ENCODE measurements around the gene TCEAL3. TPM values are rescaled to one million over a fixed set of nuclear protein-coding genes. Genes with fewer than 3 reads are reported as not detected.

TCEAL3 gene
- total RNA-seq, 2 experiments from 2014 or later, result 0.19 to 4.0 TPM

DNA sequence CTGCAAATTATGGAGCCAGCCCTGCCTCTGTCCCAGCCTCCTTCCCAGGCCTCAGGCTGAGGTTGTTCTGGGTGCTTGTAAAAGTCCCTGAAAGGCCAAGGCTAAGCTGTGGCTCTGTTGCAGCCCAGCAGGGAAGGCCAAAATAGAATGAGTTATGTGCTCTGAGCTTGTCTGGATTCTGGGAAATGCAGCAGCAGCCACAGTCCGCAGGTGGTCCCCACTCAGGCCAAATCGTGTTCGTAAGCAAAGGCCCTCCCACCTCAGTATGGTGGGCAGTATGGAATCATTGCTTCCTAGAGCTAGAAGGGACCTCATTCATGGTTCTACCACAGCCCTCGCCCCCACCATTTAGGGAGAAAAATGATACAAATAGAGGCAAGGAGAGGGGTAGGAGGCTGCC, 16.3 kb downstream of the TCEAL3 start:
- H4K20me1 ChIP-seq (ENCODE audit: insufficient read depth, low read length), result no peaks in the 10 kb centered on the region
- no peak for TF ChIP-seq EZH2phosphoT487 (IDR thresholded peaks at IDR 0.05; ENCODE audit: borderline replicate concordance, low read depth, low read length)
- no peak for TF ChIP-seq CTCF (conservative IDR thresholded peaks at IDR 0.05; ENCODE audit: low read length)

DNA sequence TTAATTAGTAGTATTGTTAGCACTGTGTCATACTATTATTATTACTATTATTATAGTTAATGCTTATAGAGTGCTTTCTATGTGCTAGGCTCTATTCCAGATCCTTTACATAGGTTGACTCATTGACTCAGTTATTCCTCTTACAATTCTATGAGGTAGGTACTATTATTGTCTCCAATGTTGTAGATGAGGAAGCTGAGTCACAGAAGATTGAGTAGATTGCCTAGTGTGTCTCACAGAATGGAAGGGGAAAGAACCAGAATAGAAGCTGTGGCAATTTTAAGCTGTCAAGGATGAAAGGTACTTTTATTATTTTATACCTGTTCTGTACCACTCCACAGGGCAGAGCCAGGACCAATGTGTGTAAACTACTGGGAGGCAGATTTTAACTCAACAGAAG, 19.1 kb downstream of the TCEAL3 start:
- no peak overlapping the region for H3K4me2 ChIP-seq (ENCODE audit: low read length)
- no peaks in the 10 kb centered on the region for H3K9me2 ChIP-seq (ENCODE audit: insufficient read depth, low read length)
- H2AFZ ChIP-seq (ENCODE audit: low read length), result no peak overlapping the region
- no peak overlapping the region for H3K27ac ChIP-seq (ENCODE audit: low read depth, low read length, poor library complexity, severe bottlenecking)
- CTCF ChIA-PET (ENCODE audit: unreplicated experiment), result no interaction called here
- H3K9me3 ChIP-seq (ENCODE audit: low read length), result no peaks in the 10 kb centered on the region
- POLR2A ChIA-PET, result no interaction called here
- no peak for DNase-seq (ENCODE audit: low spot score)
- intact Hi-C loops (cut with micrococcal nuclease; ENCODE audit: unreplicated experiment), result no loop called here
- H3K4me1 ChIP-seq (ENCODE audit: insufficient read depth, low read length, poor library complexity, severe bottlenecking), result peaks cover 21% of the 10 kb centered on the region
- BruUV-seq (replicated peaks), result no TSS peak
- no peaks in the 10 kb centered on the region for H3K36me3 ChIP-seq (ENCODE audit: insufficient read depth, low read length)
- H4K20me1 ChIP-seq (ENCODE audit: insufficient read depth, low read length), result no peaks in the 10 kb centered on the region
- H3K4me3 ChIP-seq (ENCODE audit: low read depth, low read length, poor library complexity, severe bottlenecking), result no peak overlapping the region
- no peaks in the 10 kb centered on the region for H3K79me2 ChIP-seq (ENCODE audit: insufficient read depth, low read depth, low read length)
- TF ChIP-seq EZH2phosphoT487 (IDR thresholded peaks at IDR 0.05; ENCODE audit: borderline replicate concordance, low read depth, low read length) (no peak), CTCF (conservative IDR thresholded peaks at IDR 0.05; ENCODE audit: low read length) (no peak)

More for the DNA sequence above, 16.3 kb downstream of the TCEAL3 start:
- H3K79me2 ChIP-seq (ENCODE audit: insufficient read depth, low read depth, low read length), result no peaks in the 10 kb centered on the region
- ChIA-PET POLR2A (no interaction called here), CTCF (ENCODE audit: unreplicated experiment) (no interaction called here)
- H3K9me3 ChIP-seq (ENCODE audit: low read length), result no peaks in the 10 kb centered on the region
- no peak for DNase-seq (ENCODE audit: low spot score)
- intact Hi-C loops (cut with micrococcal nuclease; ENCODE audit: unreplicated experiment), result no loop called here
- H3K27ac ChIP-seq (ENCODE audit: low read depth, low read length, poor library complexity, severe bottlenecking), result no peak overlapping the region
- no peaks in the 10 kb centered on the region for H3K36me3 ChIP-seq (ENCODE audit: insufficient read depth, low read length)
- no peak overlapping the region for H3K4me2 ChIP-seq (ENCODE audit: low read length)
- H2AFZ ChIP-seq (ENCODE audit: low read length), result no peak overlapping the region
- no peak overlapping the region for H3K4me3 ChIP-seq (ENCODE audit: low read depth, low read length, poor library complexity, severe bottlenecking)
- peaks cover 11% of the 10 kb centered on the region for H3K4me1 ChIP-seq (ENCODE audit: insufficient read depth, low read length, poor library complexity, severe bottlenecking)
- BruUV-seq (replicated peaks), result no TSS peak
- H3K9me2 ChIP-seq (ENCODE audit: insufficient read depth, low read length), result no peaks in the 10 kb centered on the region

- TF ChIP-seq CTCF (conservative IDR thresholded peaks at IDR 0.05; ENCODE audit: low read length) (no peak), EZH2phosphoT487 (IDR thresholded peaks at IDR 0.05; ENCODE audit: borderline replicate concordance, low read depth, low read length) (no peak)
- H3K36me3 ChIP-seq (ENCODE audit: insufficient read depth, low read length), result no peaks in the 10 kb centered on the region
- peak within 1 kb of the TSS; percentile 81 for H3K27ac ChIP-seq (ENCODE audit: low read depth, low read length, poor library complexity, severe bottlenecking)
- ChIA-PET POLR2A (interaction anchor here (0.6 to 1.6 kb wide), 3 partner anchors 23 to 929 kb away, joined by 3 to 13 read pairs (median 3); no protein-coding TSS in a partner anchor), CTCF (ENCODE audit: unreplicated experiment) (interaction anchor here (0.7 to 0.8 kb wide), 2 partner anchors 25 to 766 kb away, joined by 4 to 6 read pairs; no protein-coding TSS in a partner anchor)
- intact Hi-C loops (cut with micrococcal nuclease; ENCODE audit: unreplicated experiment), result loop anchor here (2.0 kb wide), 1 partner anchor 58 kb away; the partner anchor contains the start of gene MORF4L2
- peak within 1 kb of the TSS; percentile 80 for H3K4me3 ChIP-seq (ENCODE audit: low read depth, low read length, poor library complexity, severe bottlenecking)
- peak; percentile 79 for DNase-seq (ENCODE audit: low spot score)
- no peaks in the 10 kb centered on the region for H3K9me3 ChIP-seq (ENCODE audit: low read length)
- no TSS peak for BruUV-seq (replicated peaks)
- H3K79me2 ChIP-seq (ENCODE audit: insufficient read depth, low read depth, low read length), result no peaks in the 10 kb centered on the region
- no peaks in the 10 kb centered on the region for H4K20me1 ChIP-seq (ENCODE audit: insufficient read depth, low read length)
- peaks cover 21% of the 10 kb centered on the region for H3K4me1 ChIP-seq (ENCODE audit: insufficient read depth, low read length, poor library complexity, severe bottlenecking)
- H3K4me2 ChIP-seq (ENCODE audit: low read length), result peak within 1 kb of the TSS; percentile 96
- H3K9me2 ChIP-seq (ENCODE audit: insufficient read depth, low read length), result no peaks in the 10 kb centered on the region
- H2AFZ ChIP-seq (ENCODE audit: low read length), result peak within 1 kb of the TSS; percentile 99
Measured at GRCh38 chrX:103628386-103629317, 20.9 kb downstream of the TCEAL3 start, which contains the start of gene TCEAL1. Gene TCEAL1, plus strand, starts transcription at chrX:103628975. Its CDS starts 942 bp downstream, at chrX:103629917.
